ENCODE data around the gene CCDC187. TPM values are rescaled to one million over a fixed set of nuclear protein-coding genes. Genes with fewer than 3 reads are reported as not detected.

CCDC187 gene
- total RNA-seq, 2 donors from 2014 or later: 0.30 to 0.48 TPM

- Histone ChIP-seq H3K27me3 (no peaks in the 10 kb centered on the region), H3K9ac (ENCODE audit: low read depth in 2 of 2, low read length in 2 of 2) (no peak overlapping the region), H3K4me1 (no peaks in the 10 kb centered on the region), H3K4me3 (no peak overlapping the region), H3K27ac (no peak overlapping the region), H3K36me3 (no peaks in the 10 kb centered on the region), H3K9me3 (no peaks in the 10 kb centered on the region)
- no peak for DNase-seq
- intact Hi-C loops (cut with DNase I): no loop called here
- TF ChIP-seq CTCF (IDR thresholded peaks at IDR 0.05): no peak
These were observed 60.9 kb downstream of the CCDC187 start for GRCh38 chr9:136242918-136243525.

GRCh38 chr9:136242248-136242647 lies 61.6 kb downstream of the CCDC187 start:
- no peaks in the 10 kb centered on the region for H3K9me3 ChIP-seq
- no peaks in the 10 kb centered on the region for H3K27me3 ChIP-seq
- no peaks in the 10 kb centered on the region for H3K4me1 ChIP-seq
- intact Hi-C loops (cut with DNase I): no loop called here
- no peak overlapping the region for H3K9ac ChIP-seq (ENCODE audit: low read depth in 2 of 2, low read length in 2 of 2)
- no peak for DNase-seq
- no peak overlapping the region for H3K27ac ChIP-seq
- no peak for TF ChIP-seq CTCF (IDR thresholded peaks at IDR 0.05)
- H3K4me3 ChIP-seq: no peak overlapping the region
- H3K36me3 ChIP-seq: no peaks in the 10 kb centered on the region

- Histone ChIP-seq H3K9me3 (no peaks in the 10 kb centered on the region), H3K4me1 (no peaks in the 10 kb centered on the region), H3K36me3 (no peaks in the 10 kb centered on the region), H3K9ac (ENCODE audit: low read depth in 2 of 2, low read length in 2 of 2) (no peak overlapping the region), H3K27ac (no peak overlapping the region), H3K27me3 (no peaks in the 10 kb centered on the region), H3K4me3 (no peak overlapping the region)
- intact Hi-C loops (cut with DNase I): no loop called here
- DNase-seq: no peak
- no peak for TF ChIP-seq CTCF (IDR thresholded peaks at IDR 0.05)
These were observed 62.4 kb downstream of the CCDC187 start for GRCh38 chr9:136241542-136241941.

- TF ChIP-seq CTCF (IDR thresholded peaks at IDR 0.05): no peak
- no peak overlapping the region for H3K4me3 ChIP-seq
- H3K36me3 ChIP-seq: no peaks in the 10 kb centered on the region
- no peak overlapping the region for H3K9ac ChIP-seq (ENCODE audit: low read depth in 2 of 2, low read length in 2 of 2)
- no peaks in the 10 kb centered on the region for H3K9me3 ChIP-seq
- no peaks in the 10 kb centered on the region for H3K27me3 ChIP-seq
- DNase-seq: no peak
- no peaks in the 10 kb centered on the region for H3K4me1 ChIP-seq
- no peak overlapping the region for H3K27ac ChIP-seq
- intact Hi-C loops (cut with DNase I): no loop called here
These were observed 63.0 kb downstream of the CCDC187 start for GRCh38 chr9:136240941-136241340.

GRCh38 chr9:136239983-136240330 lies 63.9 kb downstream of the CCDC187 start:
- no peaks in the 10 kb centered on the region for H3K9me3 ChIP-seq
- no peak overlapping the region for H3K4me3 ChIP-seq
- DNase-seq: no peak
- H3K4me1 ChIP-seq: no peaks in the 10 kb centered on the region
- intact Hi-C loops (cut with DNase I): no loop called here
- no peaks in the 10 kb centered on the region for H3K36me3 ChIP-seq
- TF ChIP-seq CTCF (IDR thresholded peaks at IDR 0.05): no peak
- H3K27ac ChIP-seq: no peak overlapping the region
- H3K9ac ChIP-seq (ENCODE audit: low read depth in 2 of 2, low read length in 2 of 2): no peak overlapping the region
- no peaks in the 10 kb centered on the region for H3K27me3 ChIP-seq

Measured in colonic mucosa (tissue), 4 donors.